GM12878 (cell line): ENCODE measurements around the gene ATOH7. TPM values are rescaled to one million over a fixed set of nuclear protein-coding genes. Genes with fewer than 3 reads are reported as not detected.

Source experiments
- ATAC-seq: fragments of 200-7000 bp; cut with Tn5 transposase; 3 replicates; pipeline ENCODE4 v1.9.1; 2020; ENCODE audit warnings: mild to moderate bottlenecking, moderate library complexity
- BruUV-seq: library from RNA; stranded (reverse); fragments of 400-500 nt; replicated peaks from 2 replicates; lab custom pipeline; 2021; lab: Mats Ljungman, UMichigan
- CTCF ChIA-PET: fragments of 300-600 bp; sonication (Branson Sonifier 250); formaldehyde crosslinking; extraction: SDS; loops from one replicate; lab custom pipeline; 2021; ENCODE audit warnings: inconsistent platforms; lab: Yijun Ruan, JAX
- POLR2A ChIA-PET: fragments of 350-600 bp; formaldehyde crosslinking; extraction: SDS; loops from one replicate; lab custom pipeline; 2021; ENCODE audit warnings: inconsistent platforms; lab: Charles Lee
- RAD21 ChIA-PET: fragments of 300-600 bp; sonication (Branson Sonifier 250); formaldehyde crosslinking; loops from one replicate; lab custom pipeline; 2023; ENCODE audit warnings: antibody characterized with exemption; ENCODE audit not compliant: unreplicated experiment; lab: Charles Lee
- SMC1A ChIA-PET: fragments of 300-600 bp; sonication (Branson Sonifier 250); formaldehyde crosslinking; loops from one replicate; lab custom pipeline; 2023; ENCODE audit not compliant: unreplicated experiment, uncharacterized antibody; lab: Charles Lee
- DNase-seq: peaks from one replicate; pipeline ENCODE4 v3.0.0-alpha.2; 2011; ENCODE audit warnings: low read depth, low spot score
- FAIRE-seq: peaks from 3 replicates; lab custom pipeline; 2011; peaks lifted over from hg19 to GRCh38; lab: Jason Lieb, UNC
- H2AFZ ChIP-seq: 2 replicates; pipeline ENCODE4 v1.6.0; 2011; ENCODE audit warnings: low read depth, low read length, control low read depth; ENCODE audit not compliant: control insufficient read depth
- H3K27ac ChIP-seq: 2 replicates; pipeline ENCODE4 v1.5.1; 2011; ENCODE audit warnings: control low read depth; ENCODE audit not compliant: control insufficient read depth, insufficient read depth
- H3K27me3 ChIP-seq, 2 experiments: replicated peaks in 1 of 2; 2 replicates each; pipeline versions ENCODE4 v1.6.0 to v1.6.1; 2011; ENCODE audit warnings: low read length in 1 of 2; ENCODE audit not compliant: control insufficient read depth in 2 of 2, insufficient read depth in 2 of 2
- H3K36me3 ChIP-seq, 2 experiments: 2 replicates each; pipeline ENCODE4 v1.5.1; 2011; ENCODE audit warnings: low read length in 1 of 2; ENCODE audit not compliant: control insufficient read depth in 2 of 2, insufficient read depth in 2 of 2
- H3K4me1 ChIP-seq: 2 replicates; pipeline ENCODE4 v1.6.1; 2011; ENCODE audit warnings: mild to moderate bottlenecking, low read length, moderate library complexity, mixed read lengths; ENCODE audit not compliant: control insufficient read depth, insufficient read depth
- H3K4me2 ChIP-seq: 2 replicates; pipeline ENCODE4 v1.6.0; 2011; ENCODE audit warnings: control low read depth; ENCODE audit not compliant: control insufficient read depth, insufficient read depth
- H3K4me3 ChIP-seq: fragments of 200-600 bp; sonication (generic); 2 replicates; pipeline ENCODE4 v1.5.1; 2016
- H3K79me2 ChIP-seq: 2 replicates; pipeline ENCODE4 v1.6.0; 2011; ENCODE audit warnings: low read length; ENCODE audit not compliant: control insufficient read depth, insufficient read depth
- H3K9ac ChIP-seq: 2 replicates; pipeline ENCODE4 v1.8.0; 2011; ENCODE audit warnings: low read length, control low read depth, mixed read lengths; ENCODE audit not compliant: control insufficient read depth, insufficient read depth
- H3K9me3 ChIP-seq: replicated peaks from 3 replicates; pipeline ENCODE4 v1.5.1; 2011; ENCODE audit warnings: mild to moderate bottlenecking, low read length; ENCODE audit not compliant: control insufficient read depth, insufficient read depth
- H4K20me1 ChIP-seq: 2 replicates; pipeline ENCODE4 v1.6.0; 2011; ENCODE audit not compliant: control insufficient read depth, insufficient read depth
- ATF7 ChIP-seq: fragments of 450-650 bp; IDR thresholded peaks from 2 replicates; pipeline ENCODE4 v1.6.1; 2016; ENCODE audit warnings: low read depth, mild to moderate bottlenecking
- CBX3 ChIP-seq: fragments of 200-600 bp; sonication (generic); IDR thresholded peaks from 2 replicates; pipeline ENCODE4 v1.6.1; 2016; ENCODE audit warnings: low read depth, borderline replicate concordance
- CHD2 ChIP-seq: IDR thresholded peaks from 2 replicates; pipeline ENCODE4 v1.6.1; 2011; ENCODE audit warnings: low read depth, low read length, improper control_type of control experiment, borderline replicate concordance
- FOXM1 ChIP-seq: IDR thresholded peaks from 2 replicates; pipeline ENCODE4 v1.6.1; 2012; ENCODE audit warnings: low read depth, mild to moderate bottlenecking, inconsistent platforms, low read length, moderate library complexity
- GATAD2B ChIP-seq: fragments of 450-650 bp; conservative IDR thresholded peaks from 2 replicates; pipeline ENCODE4 v1.6.1; 2017; ENCODE audit warnings: low read depth, mild to moderate bottlenecking, moderate library complexity
- HDAC6 ChIP-seq: fragments of 200-600 bp; sonication (generic); IDR thresholded peaks from one replicate; pipeline ENCODE4 v1.8.0; 2017; ENCODE audit warnings: antibody characterized with exemption; ENCODE audit not compliant: unreplicated experiment
- HDGF ChIP-seq: fragments of 450-650 bp; IDR thresholded peaks from 2 replicates; pipeline ENCODE4 v1.6.1; 2016; ENCODE audit warnings: antibody characterized with exemption
- IKZF1 ChIP-seq: fragments of 450-650 bp; conservative IDR thresholded peaks from 2 replicates; pipeline ENCODE4 v1.6.1; 2017; ENCODE audit warnings: antibody characterized with exemption, mild to moderate bottlenecking
- NFYB ChIP-seq: IDR thresholded peaks from 2 replicates; pipeline ENCODE4 v1.6.1; 2011; ENCODE audit warnings: low read depth, mild to moderate bottlenecking, low read length, improper control_type of control experiment, moderate library complexity; ENCODE audit not compliant: insufficient read depth
- RB1 ChIP-seq: fragments of 450-650 bp; formaldehyde crosslinking; IDR thresholded peaks from 2 replicates; pipeline ENCODE4 v1.6.1; 2017; ENCODE audit warnings: mild to moderate bottlenecking, borderline replicate concordance
- SMC3 ChIP-seq: IDR thresholded peaks from 2 replicates; pipeline ENCODE4 v1.6.1; 2011; ENCODE audit warnings: low read length, improper control_type of control experiment, borderline replicate concordance
- TAF1 ChIP-seq: IDR thresholded peaks from 2 replicates; pipeline ENCODE4 v1.6.1; 2011; ENCODE audit warnings: mild to moderate bottlenecking, low read depth, low read length, borderline replicate concordance
- TCF12 ChIP-seq: IDR thresholded peaks from 2 replicates; pipeline ENCODE4 v1.6.1; 2011; ENCODE audit warnings: low read depth, mild to moderate bottlenecking, low read length
- USF1 ChIP-seq: IDR thresholded peaks from 2 replicates; pipeline ENCODE4 v1.6.1; 2011; ENCODE audit warnings: borderline replicate concordance, low read depth, mild to moderate bottlenecking, moderate library complexity, mixed read lengths, low read length; ENCODE audit not compliant: insufficient read depth; ENCODE audit errors: extremely low read length
- WGBS: methylation state at CpG from one replicate; pipeline ENCODE4 v1.1.6; 2016; ENCODE audit warnings: low lambda C conversion rate; ENCODE audit not compliant: insufficient replicate concordance, insufficient coverage; ENCODE audit errors: missing lambda C conversion rate; 5-methylcytosine and 5-hydroxymethylcytosine counted together
- in situ Hi-C: fragments of 300-500 bp; cut with MboI; formaldehyde crosslinking; loops from 9 replicates; pipeline ENCODE4 v1.14.3; 2018; ENCODE audit warnings: mixed read lengths
- intact Hi-C: fragments of 100-400 bp; cut with micrococcal nuclease; formaldehyde crosslinking; loops from one replicate; pipeline ENCODE4 v1.14.2; 2022; ENCODE audit not compliant: unreplicated experiment
- polyA plus RNA-seq, 11 experiments: library from polyadenylated mRNA; depleted of rRNA in 4 of 11; unstranded in 6 of 11; stranded (reverse) in 5 of 11; fragments of >200 nt; fragmentation: Nextera tagmentation in 4 of 11; fragmentation: Illumina TruSeq in 1 of 11; extraction: Ambion mirVana in 4 of 11; extraction: Trizol in 1 of 11; gene quantifications; 1 replicate in 1 of 11; 2 replicates in 10 of 11; pipeline versions ENCODE4 v1.2.1 to v1.2.3, GENCODE V29; 2011 to 2016; ENCODE audit warnings: inconsistent platforms in 2 of 11, missing spikeins in 2 of 11, low read depth in 1 of 11
- total RNA-seq, 4 experiments: library from RNA; depleted of rRNA in 3 of 4; stranded (reverse); fragments of >200 nt in 3 of 4; fragmentation: Illumina TruSeq in 1 of 4; extraction: Trizol in 1 of 4; gene quantifications; 2 replicates each; pipeline versions ENCODE4 v1.2.1 to v1.2.3, GENCODE V29; 2013 to 2021
- TF ChIP-seq, protein P1 (sequence below): fragments of 450-650 bp; IDR thresholded peaks from 2 replicates; pipeline ENCODE4 v1.6.1; 2017; ENCODE audit warnings: mild to moderate bottlenecking, moderate library complexity
- TF ChIP-seq, protein P2 (sequence below): fragments of 450-650 bp; formaldehyde crosslinking; IDR thresholded peaks from 2 replicates; pipeline ENCODE4 v1.5.0; 2022; ENCODE audit warnings: mild to moderate bottlenecking, missing genetic modification characterization

Gene ATOH7
- total and polyA plus RNA-seq, 10 of the 15 experiments (the other 5 are each of a cell fraction or from before 2014, with no cell fraction given), result not detected

DNA sequence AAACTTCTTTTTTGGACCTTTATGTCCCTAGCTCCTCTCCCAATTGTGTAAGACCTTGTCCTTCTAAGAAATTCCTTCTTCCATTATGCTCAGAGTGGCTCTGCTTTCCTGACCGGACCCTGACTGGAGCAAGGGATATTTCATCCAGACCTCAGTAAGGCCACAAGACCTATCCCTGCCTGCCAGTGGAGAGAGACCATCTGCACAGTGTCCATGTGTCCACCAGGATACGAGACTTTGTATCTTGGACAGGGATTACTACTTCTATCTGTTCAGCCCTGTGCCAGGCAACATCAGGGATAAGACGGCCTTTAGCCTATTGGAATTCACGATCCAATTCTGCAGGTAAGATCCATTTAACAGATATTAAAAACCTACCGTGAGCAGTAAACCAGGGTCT lies 7.2 kb upstream of the ATOH7 start (continued):
- TF ChIP-seq RB1 (no peak), IKZF1 (no peak), TCF12 (no peak), HDAC6 (no peak)

DNA sequence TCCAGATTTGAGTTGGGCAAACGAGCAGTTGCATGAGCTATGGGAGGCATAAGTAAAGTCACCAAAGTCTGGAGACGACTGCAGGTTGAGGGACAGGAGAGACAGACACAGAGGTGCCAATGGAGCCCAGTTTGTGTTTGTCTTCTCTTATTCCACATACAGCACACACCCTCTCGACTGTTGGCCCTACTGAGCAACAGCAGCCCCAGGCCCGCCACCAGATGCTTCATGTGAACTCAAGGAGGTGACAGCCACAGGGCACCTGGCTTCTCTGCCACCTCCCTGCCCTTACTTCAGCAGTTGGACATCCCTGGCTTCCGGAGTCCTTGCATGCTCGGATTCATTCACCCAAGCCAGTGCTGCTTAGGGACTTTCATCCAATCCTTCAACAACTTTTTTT lies 6.5 kb upstream of the ATOH7 start:
- Histone ChIP-seq H3K36me3 (no peaks in the 10 kb centered on the region), H3K9me3 (no peaks in the 10 kb centered on the region), H3K4me1 (no peaks in the 10 kb centered on the region), H3K4me2 (no peak overlapping the region), H4K20me1 (no peaks in the 10 kb centered on the region), H3K27me3 (no peaks in the 10 kb centered on the region; a peak in 1 of 4 replicates), H2AFZ (no peak overlapping the region), H3K79me2 (no peaks in the 10 kb centered on the region), H3K9ac (no peak overlapping the region), H3K4me3 (no peak overlapping the region), H3K27ac (no peak overlapping the region)
- CTCF ChIA-PET, result no interaction called here
- FAIRE-seq (no peak), ATAC-seq (no peak), DNase-seq (no peak)
- BruUV-seq, result no TSS peak
- RAD21 ChIA-PET, result no interaction called here
- WGBS, result 45% methylated on average over 6 of the region's 6 CpGs
- in situ Hi-C loops, result no loop called here
- intact Hi-C loops, result no loop called here
- SMC1A ChIA-PET, result no interaction called here
- POLR2A ChIA-PET, result no interaction called here
- TF ChIP-seq, protein P1, sequence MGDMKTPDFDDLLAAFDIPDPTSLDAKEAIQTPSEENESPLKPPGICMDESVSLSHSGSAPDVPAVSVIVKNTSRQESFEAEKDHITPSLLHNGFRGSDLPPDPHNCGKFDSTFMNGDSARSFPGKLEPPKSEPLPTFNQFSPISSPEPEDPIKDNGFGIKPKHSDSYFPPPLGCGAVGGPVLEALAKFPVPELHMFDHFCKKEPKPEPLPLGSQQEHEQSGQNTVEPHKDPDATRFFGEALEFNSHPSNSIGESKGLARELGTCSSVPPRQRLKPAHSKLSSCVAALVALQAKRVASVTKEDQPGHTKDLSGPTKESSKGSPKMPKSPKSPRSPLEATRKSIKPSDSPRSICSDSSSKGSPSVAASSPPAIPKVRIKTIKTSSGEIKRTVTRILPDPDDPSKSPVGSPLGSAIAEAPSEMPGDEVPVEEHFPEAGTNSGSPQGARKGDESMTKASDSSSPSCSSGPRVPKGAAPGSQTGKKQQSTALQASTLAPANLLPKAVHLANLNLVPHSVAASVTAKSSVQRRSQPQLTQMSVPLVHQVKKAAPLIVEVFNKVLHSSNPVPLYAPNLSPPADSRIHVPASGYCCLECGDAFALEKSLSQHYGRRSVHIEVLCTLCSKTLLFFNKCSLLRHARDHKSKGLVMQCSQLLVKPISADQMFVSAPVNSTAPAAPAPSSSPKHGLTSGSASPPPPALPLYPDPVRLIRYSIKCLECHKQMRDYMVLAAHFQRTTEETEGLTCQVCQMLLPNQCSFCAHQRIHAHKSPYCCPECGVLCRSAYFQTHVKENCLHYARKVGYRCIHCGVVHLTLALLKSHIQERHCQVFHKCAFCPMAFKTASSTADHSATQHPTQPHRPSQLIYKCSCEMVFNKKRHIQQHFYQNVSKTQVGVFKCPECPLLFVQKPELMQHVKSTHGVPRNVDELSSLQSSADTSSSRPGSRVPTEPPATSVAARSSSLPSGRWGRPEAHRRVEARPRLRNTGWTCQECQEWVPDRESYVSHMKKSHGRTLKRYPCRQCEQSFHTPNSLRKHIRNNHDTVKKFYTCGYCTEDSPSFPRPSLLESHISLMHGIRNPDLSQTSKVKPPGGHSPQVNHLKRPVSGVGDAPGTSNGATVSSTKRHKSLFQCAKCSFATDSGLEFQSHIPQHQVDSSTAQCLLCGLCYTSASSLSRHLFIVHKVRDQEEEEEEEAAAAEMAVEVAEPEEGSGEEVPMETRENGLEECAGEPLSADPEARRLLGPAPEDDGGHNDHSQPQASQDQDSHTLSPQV, result no peak
- no peak for TF ChIP-seq TAF1
- no peak for TF ChIP-seq FOXM1
- TF ChIP-seq HDGF, result no peak
- no peak for TF ChIP-seq ATF7
- TF ChIP-seq USF1, result no peak
- TF ChIP-seq, protein P2, sequence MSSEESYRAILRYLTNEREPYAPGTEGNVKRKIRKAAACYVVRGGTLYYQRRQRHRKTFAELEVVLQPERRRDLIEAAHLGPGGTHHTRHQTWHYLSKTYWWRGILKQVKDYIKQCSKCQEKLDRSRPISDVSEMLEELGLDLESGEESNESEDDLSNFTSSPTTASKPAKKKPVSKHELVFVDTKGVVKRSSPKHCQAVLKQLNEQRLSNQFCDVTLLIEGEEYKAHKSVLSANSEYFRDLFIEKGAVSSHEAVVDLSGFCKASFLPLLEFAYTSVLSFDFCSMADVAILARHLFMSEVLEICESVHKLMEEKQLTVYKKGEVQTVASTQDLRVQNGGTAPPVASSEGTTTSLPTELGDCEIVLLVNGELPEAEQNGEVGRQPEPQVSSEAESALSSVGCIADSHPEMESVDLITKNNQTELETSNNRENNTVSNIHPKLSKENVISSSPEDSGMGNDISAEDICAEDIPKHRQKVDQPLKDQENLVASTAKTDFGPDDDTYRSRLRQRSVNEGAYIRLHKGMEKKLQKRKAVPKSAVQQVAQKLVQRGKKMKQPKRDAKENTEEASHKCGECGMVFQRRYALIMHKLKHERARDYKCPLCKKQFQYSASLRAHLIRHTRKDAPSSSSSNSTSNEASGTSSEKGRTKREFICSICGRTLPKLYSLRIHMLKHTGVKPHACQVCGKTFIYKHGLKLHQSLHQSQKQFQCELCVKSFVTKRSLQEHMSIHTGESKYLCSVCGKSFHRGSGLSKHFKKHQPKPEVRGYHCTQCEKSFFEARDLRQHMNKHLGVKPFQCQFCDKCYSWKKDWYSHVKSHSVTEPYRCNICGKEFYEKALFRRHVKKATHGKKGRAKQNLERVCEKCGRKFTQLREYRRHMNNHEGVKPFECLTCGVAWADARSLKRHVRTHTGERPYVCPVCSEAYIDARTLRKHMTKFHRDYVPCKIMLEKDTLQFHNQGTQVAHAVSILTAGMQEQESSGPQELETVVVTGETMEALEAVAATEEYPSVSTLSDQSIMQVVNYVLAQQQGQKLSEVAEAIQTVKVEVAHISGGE (CRISPR knock-in tag), result no peak
- no peak for TF ChIP-seq CHD2
- TF ChIP-seq NFYB, result no peak
- no peak for TF ChIP-seq SMC3
- TF ChIP-seq CBX3, result no peak
- TF ChIP-seq GATAD2B, result no peak
